NCI-H1417 treated with DMSO at 0.1 percent for 48 hours (cell line): ENCODE results near the gene TMTC4.

ENCODE experiments used
- DNase-seq: peaks from one replicate; lab custom pipeline; 2025; lab: John Stamatoyannopoulos, UW

TMTC4 gene

DNA sequence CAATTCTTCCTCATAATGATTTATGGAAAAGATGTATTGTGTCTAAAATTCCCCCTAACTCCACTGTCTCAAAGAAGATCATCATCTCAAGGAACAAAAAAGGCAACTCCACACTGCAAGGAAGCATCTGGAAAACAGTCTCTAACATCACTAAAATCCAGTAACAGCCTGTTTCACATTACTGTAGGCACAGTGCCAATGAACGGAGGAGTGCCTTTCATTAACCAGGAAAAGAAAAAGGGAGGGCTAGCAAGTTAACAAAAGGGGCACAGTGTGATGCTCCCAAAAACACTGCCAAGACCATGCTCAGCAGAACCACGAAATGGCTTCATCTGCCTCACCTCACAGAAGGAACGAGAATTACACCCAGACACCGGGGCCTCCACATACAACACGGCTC, 8.5 kb downstream of the TMTC4 start:
- no peak for DNase-seq

DNA sequence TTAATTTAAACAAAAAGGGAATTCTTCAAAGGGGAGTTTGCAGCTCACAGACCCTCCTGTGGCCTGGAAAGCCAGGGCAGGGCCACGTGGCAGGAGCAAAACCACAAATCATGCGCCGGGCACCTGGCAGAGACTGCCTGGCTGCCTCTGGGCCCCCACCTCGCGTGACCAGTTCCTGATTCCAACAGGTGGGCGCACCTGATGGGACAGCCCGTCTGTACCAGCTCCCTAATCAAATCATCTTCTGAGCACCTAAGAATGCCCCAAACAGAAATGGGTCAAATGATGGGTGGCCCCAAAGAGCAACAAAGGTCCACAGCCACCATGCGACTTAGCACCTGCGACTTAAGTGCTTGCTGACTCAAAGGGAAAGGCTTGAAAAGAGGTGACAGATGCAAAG, 9.2 kb downstream of the TMTC4 start:
- no peak for DNase-seq

DNA sequence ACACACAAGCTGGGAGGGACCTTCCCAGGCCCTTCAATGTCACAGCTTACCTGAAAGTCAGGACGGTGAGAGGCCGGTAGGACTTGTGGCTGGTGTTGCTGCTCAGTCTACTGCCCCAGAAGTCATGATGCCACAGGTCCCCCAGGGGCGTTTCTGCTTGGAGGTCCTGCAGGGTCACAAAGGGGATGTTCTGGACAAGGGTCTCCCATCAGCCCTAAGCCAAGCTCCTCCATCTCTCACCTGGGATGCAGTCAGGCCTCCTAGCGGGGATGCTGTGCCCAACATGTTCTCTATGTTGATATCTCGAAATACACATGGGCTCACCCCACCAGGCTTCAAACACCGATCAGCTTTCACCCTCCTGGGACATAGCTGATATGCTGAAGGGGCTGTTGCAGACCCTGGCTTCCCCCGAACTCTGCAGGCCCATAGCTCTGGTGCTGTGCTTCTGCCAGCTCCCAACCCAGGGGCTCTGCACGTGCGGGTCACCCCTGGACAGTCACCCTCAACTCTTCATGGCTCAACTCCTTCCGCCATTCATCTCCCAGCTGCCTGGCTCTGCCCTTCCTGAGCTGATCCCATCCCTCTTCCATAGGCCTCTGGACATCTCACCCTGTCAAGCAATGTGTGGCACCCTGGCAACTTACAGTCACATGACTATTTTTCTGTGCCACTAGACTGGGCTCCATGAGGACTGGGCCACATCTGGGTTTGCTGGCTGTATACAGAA, 10.3 kb downstream of the TMTC4 start:
- DNase-seq = no peak

DNA sequence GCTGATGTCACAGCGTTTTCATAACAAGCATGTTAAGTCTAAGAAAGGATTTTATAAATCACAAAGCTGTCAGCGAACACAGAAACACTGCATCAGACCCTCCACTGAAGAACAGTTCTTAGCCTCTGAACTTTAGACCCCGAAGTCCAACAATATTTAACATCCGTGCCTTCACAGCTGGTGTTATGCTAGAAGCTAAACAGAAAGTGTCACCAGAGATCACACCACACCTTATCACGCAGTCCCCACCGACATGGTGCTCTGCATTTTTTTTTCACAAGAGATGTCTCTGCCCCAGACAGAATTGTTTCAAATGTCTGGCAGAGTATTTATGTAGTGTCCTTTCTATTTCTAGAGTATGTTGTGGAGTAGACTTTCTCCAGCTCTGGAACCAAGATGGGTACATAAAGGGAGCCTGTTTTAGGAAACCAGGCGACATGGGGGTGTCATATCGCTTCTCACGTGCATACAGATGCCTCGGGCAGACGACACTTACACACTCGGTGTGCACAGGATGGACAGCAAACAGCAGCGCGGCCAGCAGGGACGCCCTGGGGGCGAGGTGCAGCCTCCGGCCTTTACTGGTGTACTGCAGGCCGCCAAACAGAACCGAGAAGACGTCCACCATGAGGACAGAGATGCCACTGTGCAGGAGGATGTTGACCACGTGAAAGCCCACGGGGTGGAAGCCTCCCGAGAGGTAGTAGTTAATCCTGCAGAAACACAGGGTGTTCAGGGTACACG, 12.0 kb downstream of the TMTC4 start:
- DNase-seq = no peak

DNA sequence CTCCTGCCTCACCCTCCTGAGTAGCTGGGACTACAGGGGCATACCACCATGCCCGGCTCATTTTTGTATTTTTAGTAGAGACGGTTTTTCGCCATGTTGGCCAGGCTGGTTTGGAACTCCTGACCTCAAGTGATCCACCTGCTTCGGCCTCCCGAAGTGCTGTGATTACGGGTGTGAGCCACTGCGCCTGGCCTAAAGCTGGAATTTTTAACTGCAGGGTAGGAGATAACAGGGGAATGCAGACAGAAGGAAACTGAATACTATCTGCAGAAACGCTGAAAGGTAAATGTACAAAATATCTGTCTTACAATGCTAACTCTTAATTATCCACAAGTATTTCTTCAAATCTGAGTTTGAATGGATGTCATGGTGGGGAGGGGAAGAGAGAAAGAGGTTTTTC, 13.8 kb downstream of the TMTC4 start:
- DNase-seq = no peak

DNA sequence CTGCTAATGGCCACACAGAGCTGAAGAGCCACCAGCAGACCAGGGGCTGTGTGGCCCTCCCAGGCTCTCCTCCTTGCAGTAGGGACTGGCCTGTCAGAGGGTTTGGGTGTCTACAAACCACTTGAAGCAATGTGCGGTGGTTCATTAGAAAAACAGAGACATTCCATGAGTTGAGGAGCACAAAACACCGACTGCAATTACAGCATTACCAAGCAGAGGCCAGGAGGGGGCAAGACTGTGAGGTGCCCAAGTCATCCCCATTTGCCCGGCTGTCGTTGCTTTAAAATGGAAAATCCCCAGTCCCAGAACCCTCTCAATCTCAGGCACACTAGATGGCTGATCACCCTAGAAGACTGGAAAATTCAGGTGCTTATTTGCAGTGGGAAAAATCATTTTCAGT, 15.0 kb downstream of the TMTC4 start:
- DNase-seq = no peak

DNA sequence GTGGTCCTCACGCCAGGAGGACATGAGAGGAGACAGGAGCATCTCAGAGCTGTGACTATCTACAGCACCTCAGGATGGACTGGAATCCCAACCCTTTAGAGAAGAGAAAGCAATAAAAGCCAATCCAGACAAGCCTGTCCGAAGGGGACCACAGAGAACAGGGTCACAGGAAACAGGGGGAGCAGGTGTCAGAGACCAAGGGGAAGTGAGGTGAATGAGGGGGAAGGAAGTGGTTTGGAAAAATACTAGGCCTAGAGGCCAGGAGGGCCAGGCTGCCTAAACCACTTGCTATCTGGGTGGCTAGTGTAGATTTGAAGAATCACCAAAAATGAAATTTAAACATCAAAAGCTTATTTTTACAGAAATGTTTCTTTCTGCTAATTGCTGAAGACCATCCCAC, 16.2 kb downstream of the TMTC4 start:
- DNase-seq = no peak

DNA sequence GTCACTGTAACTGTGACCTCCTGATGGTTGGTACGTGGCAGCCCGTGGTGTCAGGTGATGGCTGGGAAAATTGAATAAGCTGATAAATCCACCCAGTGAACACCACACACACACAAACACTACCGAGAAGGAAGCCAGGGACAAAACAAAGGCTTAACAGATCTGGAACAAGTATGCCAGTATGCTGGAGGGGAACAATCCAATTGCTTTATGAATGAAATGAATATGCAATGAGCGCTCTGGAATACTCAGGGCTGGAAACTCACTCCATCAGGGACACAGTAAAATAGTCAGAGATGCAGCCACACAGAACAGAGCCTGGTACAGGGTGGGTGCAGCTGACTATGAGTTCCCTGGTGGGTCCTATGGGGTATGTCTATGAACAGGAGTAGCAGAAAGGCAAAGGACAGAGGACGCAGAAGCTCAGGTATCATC, 16.7 kb downstream of the TMTC4 start:
- no peak for DNase-seq

DNA sequence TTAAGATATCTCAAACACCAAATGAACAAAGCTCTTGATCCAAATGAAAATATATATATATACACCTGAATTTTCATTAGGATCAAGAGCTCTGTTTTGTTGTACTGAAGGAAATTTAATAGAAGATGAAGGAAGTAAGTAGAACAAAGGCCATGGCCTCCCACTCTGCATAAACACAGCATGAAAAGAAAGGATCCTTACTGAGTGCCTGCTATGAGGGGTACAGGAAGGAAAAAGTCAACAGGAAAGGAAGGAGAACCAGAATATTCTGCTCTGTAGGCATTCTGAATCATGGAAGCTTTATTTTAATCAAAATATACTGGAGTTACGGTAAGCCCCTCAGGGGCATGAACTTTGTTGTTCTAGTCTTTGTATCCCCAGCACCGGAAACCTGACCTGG, 22.1 kb downstream of the TMTC4 start:
- no peak for DNase-seq

DNA sequence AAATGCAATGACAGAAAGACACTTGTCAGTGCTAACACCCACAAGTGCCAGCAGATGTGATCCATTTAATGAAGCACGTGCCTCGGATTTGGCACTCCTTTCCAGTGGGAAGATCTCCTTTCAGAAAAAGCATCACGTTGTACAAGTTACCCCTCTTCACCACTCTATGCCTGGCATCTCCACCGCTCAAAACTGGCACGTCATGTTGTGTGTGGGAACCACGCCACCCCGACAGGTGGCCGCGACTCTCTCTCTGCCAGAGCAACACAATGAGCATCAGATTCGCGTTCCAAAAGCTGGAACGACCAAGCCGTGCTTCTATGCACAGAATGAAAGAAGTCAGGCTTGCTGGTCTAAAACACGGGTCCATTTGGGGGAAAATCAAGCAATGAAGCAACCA, 24.3 kb downstream of the TMTC4 start:
- no peak for DNase-seq

DNA sequence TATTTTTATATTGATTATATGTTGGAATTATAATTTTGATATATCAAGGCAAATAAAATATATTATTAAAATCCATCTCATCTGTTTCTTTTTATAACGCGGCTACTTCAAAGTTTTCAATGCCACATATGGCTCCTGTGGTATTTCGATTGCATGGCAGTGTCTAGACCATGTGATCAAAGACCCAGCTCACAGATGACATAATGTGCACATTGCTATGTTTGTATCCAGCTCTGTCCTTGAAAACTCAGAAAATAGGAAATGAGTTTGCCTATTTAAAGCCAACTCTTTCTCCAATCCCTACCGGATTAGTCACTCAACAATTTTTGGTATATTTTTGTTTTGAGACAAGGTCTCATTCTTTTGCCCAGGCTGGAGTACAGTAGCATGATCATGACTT, 26.2 kb downstream of the TMTC4 start:
- no peak for DNase-seq

DNA sequence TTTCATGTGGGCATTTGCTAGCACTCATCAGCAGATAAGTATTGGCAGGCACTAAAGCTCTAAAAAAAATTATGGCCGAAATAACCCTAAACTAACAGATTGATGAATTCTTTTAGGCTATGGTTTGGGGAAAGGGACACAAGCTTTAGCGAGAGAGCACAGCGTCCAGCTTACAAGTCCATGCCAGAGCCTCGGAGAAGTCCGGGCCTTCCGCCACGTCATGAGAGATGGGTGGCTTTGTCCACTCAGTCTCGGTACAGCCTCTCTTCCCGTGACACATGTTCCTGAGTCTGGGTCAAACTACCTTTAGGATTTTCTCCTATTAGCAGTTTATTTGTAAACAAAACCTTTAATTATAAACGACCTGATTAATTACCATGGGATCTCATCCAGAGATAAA, 27.7 kb downstream of the TMTC4 start:
- DNase-seq = no peak

DNA sequence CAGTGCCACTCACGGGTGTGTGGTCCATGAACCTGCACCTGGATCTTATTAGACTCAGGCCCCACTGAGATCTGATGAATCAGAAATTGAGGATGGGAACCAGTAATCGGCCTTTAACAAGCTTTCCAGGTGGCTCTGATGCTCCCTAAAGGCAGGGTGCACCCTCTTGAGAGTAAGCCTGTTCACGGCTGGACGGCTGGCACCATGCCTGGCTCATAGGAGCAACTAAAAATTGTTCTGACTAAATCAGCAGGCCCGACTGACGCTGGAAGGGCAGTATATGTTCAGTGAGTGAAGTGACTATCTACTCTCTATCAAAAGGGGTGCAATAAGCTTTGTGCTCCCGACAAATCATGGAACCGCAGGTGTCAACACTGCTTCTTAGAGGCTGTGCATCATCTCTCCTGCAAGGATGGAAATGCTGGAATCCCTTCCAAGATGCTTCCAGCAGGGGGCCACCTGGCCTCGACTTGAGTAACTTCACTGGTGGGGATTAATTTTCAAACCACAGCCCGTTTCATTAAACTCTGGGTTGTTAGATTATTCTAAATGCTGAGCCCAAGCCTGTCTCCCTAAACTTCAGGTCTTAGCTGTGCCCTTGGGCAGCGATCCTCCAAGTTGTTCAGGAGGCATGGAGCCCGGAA, 28.4 kb downstream of the TMTC4 start:
- no peak for DNase-seq

DNA sequence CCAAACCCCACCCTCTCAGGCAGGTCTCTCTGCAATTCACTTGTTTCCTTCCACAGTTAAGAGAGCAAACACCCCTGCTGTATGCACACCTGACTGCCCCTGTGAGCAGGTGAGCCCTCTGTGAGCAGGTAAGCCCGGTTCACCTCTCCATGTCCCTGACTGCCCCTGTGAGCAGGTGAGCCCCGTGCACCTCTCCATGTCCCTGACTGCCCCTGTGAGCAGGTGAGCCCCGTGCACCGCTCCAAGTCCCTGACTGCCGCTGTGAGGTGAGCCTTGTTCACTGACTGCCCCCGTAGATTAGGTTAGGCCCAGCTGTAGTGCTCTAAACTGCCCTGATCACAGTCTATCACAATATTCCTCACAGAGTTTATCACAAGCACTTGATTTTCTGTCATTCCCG, 29.2 kb downstream of the TMTC4 start:
- DNase-seq = peak; percentile 79

DNA sequence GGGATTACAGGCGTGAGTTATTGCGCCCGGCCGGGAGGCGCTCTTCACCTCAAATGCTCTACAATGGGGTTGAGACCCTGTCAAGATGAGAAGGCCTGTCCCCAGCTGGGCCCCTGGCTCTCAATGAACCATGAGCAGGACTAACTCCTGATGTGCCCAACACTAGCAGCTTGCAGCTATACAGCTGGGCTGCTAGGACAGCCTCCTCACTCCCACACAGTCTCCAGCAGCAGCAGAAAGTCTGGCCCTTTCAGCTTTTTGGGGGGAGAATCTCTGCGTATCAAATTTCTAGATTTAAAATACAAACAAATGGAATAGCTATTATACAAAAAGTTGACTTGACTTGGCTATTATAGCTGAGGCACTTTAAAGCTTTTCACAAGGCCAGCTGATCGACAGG, 30.2 kb downstream of the TMTC4 start:
- no peak for DNase-seq

DNA sequence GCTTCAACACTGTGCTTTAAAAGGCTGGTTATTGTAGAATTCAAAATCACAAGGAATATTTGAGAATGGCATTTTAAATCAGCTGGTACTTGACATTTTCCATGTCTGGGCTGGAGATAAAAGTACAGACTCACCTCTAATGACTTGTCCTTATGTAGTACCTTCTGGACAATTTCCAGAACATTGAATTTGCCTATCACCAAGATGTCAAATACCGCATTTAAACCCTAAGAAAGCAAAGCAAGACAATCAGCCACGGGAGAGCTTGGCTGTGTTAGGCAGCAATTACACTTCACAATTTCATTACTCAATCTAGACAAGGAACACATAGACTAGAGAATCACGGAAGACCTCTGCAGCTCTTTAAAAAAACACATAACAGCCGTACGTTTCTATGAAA, 36.8 kb downstream of the TMTC4 start:
- no peak for DNase-seq

DNA sequence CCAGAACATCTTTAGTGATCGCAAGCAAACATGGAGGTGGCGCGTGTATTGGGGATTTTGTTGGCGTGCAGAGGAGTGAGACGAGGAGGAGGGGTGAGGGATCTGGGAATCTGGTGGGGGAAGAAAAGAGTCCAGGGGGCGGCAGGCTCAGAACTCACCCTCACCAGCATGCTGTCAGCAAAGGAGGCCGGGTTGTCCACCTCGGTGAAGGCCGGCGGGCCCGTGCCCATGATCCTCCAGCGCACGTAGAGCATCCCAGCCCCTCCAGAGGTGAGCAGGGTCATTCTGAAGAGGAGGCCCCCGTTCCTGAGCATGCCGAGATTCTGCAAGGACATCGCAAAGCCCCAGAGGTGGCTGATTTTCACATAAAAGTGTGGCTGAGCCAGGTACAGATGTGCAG, 37.2 kb downstream of the TMTC4 start:
- DNase-seq = no peak

DNA sequence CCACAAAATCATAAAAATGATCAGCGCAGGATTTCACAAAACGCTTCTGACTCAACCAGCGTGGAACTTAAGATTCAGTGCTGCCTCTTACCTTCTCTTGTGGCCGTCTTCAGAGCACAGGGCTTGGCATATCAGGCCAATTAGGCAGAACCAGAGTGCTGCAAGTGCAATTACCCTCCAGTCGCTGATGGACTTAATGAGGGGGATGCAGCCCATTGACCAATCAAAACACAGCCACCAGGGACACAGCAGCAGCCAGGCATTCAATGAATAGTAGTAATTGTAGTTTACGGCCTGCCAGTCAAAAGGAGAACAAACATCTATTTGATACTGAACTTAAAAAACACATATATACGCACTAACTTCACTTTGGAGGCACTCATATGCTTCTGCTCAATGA, 38.2 kb downstream of the TMTC4 start:
- DNase-seq = peak; percentile 97

DNA sequence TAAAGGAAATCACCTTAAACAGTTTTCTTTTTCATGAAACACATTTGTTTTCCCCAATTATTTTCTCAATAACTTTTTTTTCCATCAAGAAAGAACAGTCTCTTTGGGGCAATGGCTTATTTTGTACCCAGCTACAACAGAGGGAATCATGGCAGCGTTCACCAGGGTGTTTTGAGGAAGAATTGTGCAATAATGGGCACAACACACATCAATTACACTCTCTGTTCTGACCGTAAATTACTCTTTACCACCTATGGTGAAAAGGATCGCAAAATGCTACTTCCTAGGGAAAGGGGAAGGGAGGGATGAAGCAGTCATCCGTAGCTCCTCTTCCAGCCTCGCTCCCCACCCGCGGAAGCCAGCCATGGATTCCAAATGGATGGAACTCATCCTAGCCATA, 38.6 kb downstream of the TMTC4 start:
- peak; percentile 76 for DNase-seq

DNA sequence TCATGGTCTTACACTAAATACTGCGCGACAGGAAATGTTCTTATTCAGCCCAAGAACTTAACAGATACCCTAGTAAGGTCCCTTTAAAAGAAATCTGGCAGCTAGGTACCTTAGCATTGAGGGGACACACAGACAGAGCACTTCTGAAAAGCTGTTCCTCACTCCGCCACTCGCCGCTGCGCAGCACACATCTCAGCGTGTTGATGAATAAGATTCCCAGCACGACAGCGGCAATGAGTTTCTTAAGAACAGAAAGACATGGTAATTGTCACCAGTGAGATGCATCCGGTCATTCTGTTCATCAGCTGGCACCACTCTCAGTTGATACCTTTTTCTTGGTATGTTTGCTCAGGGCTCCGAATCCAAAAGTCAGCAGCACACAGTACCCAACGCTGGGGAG, 39.9 kb downstream of the TMTC4 start:
- DNase-seq = no peak

DNA sequence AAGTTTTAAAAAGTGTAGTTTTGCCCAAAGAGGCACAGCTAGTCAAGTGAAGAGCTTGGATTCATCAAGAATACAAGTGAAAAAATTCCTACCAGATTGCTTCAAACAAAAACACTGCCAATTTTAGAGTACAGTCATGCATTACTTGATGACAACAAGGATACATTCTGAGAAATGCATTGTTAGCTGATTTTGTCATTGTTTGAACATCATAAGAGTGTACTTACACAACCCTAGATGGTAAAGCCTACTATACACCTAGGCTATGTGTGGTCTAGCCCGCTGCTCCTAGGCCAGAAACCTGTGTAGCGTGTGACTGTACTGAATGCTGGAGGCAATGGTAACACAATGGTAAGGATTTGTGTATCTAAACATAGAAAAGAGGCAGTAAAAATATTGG, 41.1 kb downstream of the TMTC4 start:
- DNase-seq = no peak

DNA sequence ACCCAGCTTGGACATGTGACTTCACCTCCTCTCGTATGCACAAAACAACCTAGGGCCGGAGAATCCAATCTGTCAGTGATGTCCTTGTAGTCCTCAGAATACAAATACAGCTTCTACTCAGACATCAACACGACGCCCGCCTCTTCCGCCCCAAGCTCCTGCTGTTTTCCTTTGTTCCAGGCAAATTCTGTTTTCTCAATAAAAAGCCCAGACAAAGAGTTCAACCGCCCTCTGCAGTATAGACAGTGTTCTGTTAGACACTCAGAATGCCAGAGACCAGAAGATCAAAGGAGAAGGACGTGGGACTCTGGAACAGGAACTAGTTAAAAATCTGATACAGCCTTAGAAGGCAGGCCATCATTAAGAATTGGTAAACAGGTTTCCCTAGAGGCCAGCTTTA, 44.0 kb downstream of the TMTC4 start:
- peak; percentile 98 for DNase-seq

DNA sequence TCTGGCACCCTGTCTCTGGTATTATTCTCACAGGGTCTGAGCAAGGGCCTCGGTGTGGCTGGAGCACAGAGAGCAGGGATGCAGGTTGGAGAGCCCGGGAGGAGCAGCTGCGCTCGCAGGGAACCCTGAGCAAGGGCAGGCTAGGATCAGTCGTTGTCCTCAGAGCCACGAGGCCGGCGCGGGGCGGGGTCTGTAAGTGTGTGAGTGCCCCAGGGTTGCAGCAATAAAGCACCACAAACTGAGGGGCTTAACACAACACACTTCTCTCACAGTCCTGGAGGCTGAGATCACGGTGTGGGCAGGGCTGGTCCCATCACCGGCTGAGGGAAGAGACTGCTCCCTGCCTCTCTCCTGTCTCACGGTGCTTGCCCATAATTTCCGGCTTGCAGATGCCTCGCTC, 47.5 kb downstream of the TMTC4 start:
- DNase-seq = no peak
